Glutamatergic neuron (in vitro differentiated cells): ENCODE results near the gene RPL32. TPM values are rescaled to one million over a fixed set of nuclear protein-coding genes. Genes with fewer than 3 reads are reported as not detected.
"Not testable (repeated sequence)": the region's sequence is repeated elsewhere in the genome, so short reads cannot be mapped to it uniquely, and the experiment has no call there.

ENCODE experiments used
- DNase-seq: peaks from one replicate; pipeline ENCODE4 v3.0.0; 2022
- H3K27ac Mint-ChIP-seq: one replicate; pipeline ENCODE4 v1.8.0; 2020; ENCODE audit warnings: mild to moderate bottlenecking, mixed read lengths, inconsistent platforms; ENCODE audit not compliant: unreplicated experiment
- H3K27me3 Mint-ChIP-seq: one replicate; pipeline ENCODE4 v1.8.0; 2020; ENCODE audit warnings: mild to moderate bottlenecking, moderate library complexity, mixed read lengths, inconsistent platforms; ENCODE audit not compliant: unreplicated experiment
- H3K36me3 Mint-ChIP-seq: one replicate; pipeline ENCODE4 v1.8.0; 2020; ENCODE audit warnings: mild to moderate bottlenecking, mixed read lengths, inconsistent platforms; ENCODE audit not compliant: unreplicated experiment
- H3K4me1 Mint-ChIP-seq: one replicate; pipeline ENCODE4 v1.8.0; 2020; ENCODE audit warnings: mild to moderate bottlenecking, low read depth, mixed read lengths, inconsistent platforms; ENCODE audit not compliant: unreplicated experiment
- H3K4me3 Mint-ChIP-seq: one replicate; pipeline ENCODE4 v1.8.0; 2020; ENCODE audit warnings: mild to moderate bottlenecking, mixed read lengths, inconsistent platforms; ENCODE audit not compliant: unreplicated experiment
- H3K9me3 Mint-ChIP-seq: one replicate; pipeline ENCODE4 v1.8.0; 2020; ENCODE audit warnings: mild to moderate bottlenecking, moderate library complexity, mixed read lengths, inconsistent platforms; ENCODE audit not compliant: unreplicated experiment
- CTCF ChIP-seq: fragments of 200-600 bp; sonication (generic); IDR thresholded peaks from one replicate; pipeline ENCODE4 v1.5.0; 2021; ENCODE audit not compliant: partially characterized antibody, unreplicated experiment
- total RNA-seq: library from RNA; stranded (reverse); fragmentation: NEBNext Ultra II Directional; extraction: Animal tissue kit (Norgen Biotek cat#: 25700); gene quantifications from one replicate; pipeline ENCODE4 v1.2.1, GENCODE V29; 2021; ENCODE audit not compliant: unreplicated experiment

The RPL32 gene
- total RNA-seq, 1 donor from 2014 or later = 966 TPM

GRCh38 chr3:12841970-12842328, 584 bp upstream of the RPL32 start:
- Mint-ChIP-seq H3K9me3 (peaks cover 6% of the 10 kb centered on the region), H3K4me3 (peak overlapping the region; percentile 98), H3K27ac (peak overlapping the region; percentile 97)

GRCh38 chr3:12840591-12841148, 695 bp downstream of the RPL32 start:
- H3K27ac Mint-ChIP-seq = peak overlapping the region; percentile 97
- peaks cover 6% of the 10 kb centered on the region for H3K9me3 Mint-ChIP-seq
- peak overlapping the region; percentile 98 for H3K4me3 Mint-ChIP-seq
- H3K36me3 Mint-ChIP-seq = no peaks in the 10 kb centered on the region
- H3K4me1 Mint-ChIP-seq = peaks cover 17% of the 10 kb centered on the region
- peaks cover 6% of the 10 kb centered on the region for H3K27me3 Mint-ChIP-seq
- peak; percentile 47 for DNase-seq
- TF ChIP-seq CTCF = no peak

More at GRCh38 chr3:12841970-12842328, 584 bp upstream of the RPL32 start:
- Mint-ChIP-seq H3K27me3 (peaks cover 6% of the 10 kb centered on the region), H3K4me1 (peaks cover 17% of the 10 kb centered on the region), H3K36me3 (no peaks in the 10 kb centered on the region)
- peak; percentile 44 for TF ChIP-seq CTCF
- DNase-seq = no peak

GRCh38 chr3:12840148-12840547, 1.2 kb downstream of the RPL32 start:
- not testable (repeated sequence) for H3K9me3 Mint-ChIP-seq, H3K27me3 Mint-ChIP-seq, DNase-seq, H3K36me3 Mint-ChIP-seq
- Mint-ChIP-seq H3K4me1 (peaks cover 17% of the 10 kb centered on the region), H3K4me3 (peak overlapping the region; percentile 98), H3K27ac (peak overlapping the region; percentile 97)

- Mint-ChIP-seq H3K4me1 (peaks cover 17% of the 10 kb centered on the region), H3K9me3 (peaks cover 6% of the 10 kb centered on the region), H3K4me3 (peak overlapping the region; percentile 98), H3K27ac (peak overlapping the region; percentile 97), H3K36me3 (no peaks in the 10 kb centered on the region), H3K27me3 (peaks cover 6% of the 10 kb centered on the region)
- no peak for DNase-seq
- no peak for TF ChIP-seq CTCF
Measured at GRCh38 chr3:12839156-12839946, 2.0 kb downstream of the RPL32 start.

- H3K36me3 Mint-ChIP-seq = no peaks in the 10 kb centered on the region
- H3K27me3 Mint-ChIP-seq = peaks cover 6% of the 10 kb centered on the region
- H3K4me3 Mint-ChIP-seq = peak overlapping the region; percentile 50
- H3K9me3 Mint-ChIP-seq = peaks cover 6% of the 10 kb centered on the region
- H3K27ac Mint-ChIP-seq = peak overlapping the region; percentile 43
- peaks cover 17% of the 10 kb centered on the region for H3K4me1 Mint-ChIP-seq
- TF ChIP-seq CTCF = no peak
- no peak for DNase-seq
Measured at GRCh38 chr3:12838179-12838965, 3.0 kb downstream of the RPL32 start.
